Measurements from ENCODE around the gene NOTCH1.

GRCh38 chr9:136515276-136515675 is 30.6 kb downstream of the NOTCH1 start:
- TF ChIP-seq POLR2AphosphoS5 (IDR thresholded peaks at IDR 0.05; ENCODE audit: low read depth, low read length), result no peak
- no peak for TF ChIP-seq TAF1 (IDR thresholded peaks at IDR 0.05; ENCODE audit: borderline replicate concordance, insufficient read depth, low read length)
- TF ChIP-seq SIN3A (IDR thresholded peaks at IDR 0.05; ENCODE audit: borderline replicate concordance, insufficient read depth, low read length), result no peak
